H1 (cell line): ENCODE measurements around the gene SLC2A4. TPM values are rescaled to one million over a fixed set of nuclear protein-coding genes. Genes with fewer than 3 reads are reported as not detected.

ENCODE experiments used
- polyA plus RNA-seq, 7 experiments: library from polyadenylated mRNA; depleted of rRNA in 3 of 7; stranded (reverse) in 5 of 7; unstranded in 2 of 7; fragments of >200 nt in 5 of 7; fragments of 200-250 nt in 2 of 7; gene quantifications; 1 replicate in 5 of 7; 2 replicates in 1 of 7; 4 replicates in 1 of 7; pipeline versions ENCODE4 v1.2.1 to v1.2.3, GENCODE V29; 2011 to 2013; ENCODE audit warnings: missing spikeins in 2 of 7, mixed read lengths in 2 of 7
- total RNA-seq: library from RNA; stranded (reverse); fragmentation: NEBNext Ultra II Directional; extraction: Animal tissue kit (Norgen Biotek cat#: 25700); gene quantifications from 2 replicates; pipeline ENCODE4 v1.2.1, GENCODE V29; 2021
- TF ChIP-seq, protein P1 (sequence below), 3 experiments: IDR thresholded peaks; 1 replicate in 2 of 3; 2 replicates in 1 of 3; pipeline versions ENCODE4 v1.5.1 to v1.6.1; 2011; ENCODE audit warnings: low read length in 3 of 3, mild to moderate bottlenecking in 3 of 3, inconsistent platforms in 2 of 3, low read depth in 1 of 3, moderate library complexity in 1 of 3; ENCODE audit not compliant: insufficient read depth in 1 of 3; ENCODE audit errors: control extremely low read depth in 1 of 3

Gene SLC2A4
- total and polyA plus RNA-seq, 2 of the 8 experiments (the other 6 are each of a cell fraction or from before 2014, with no cell fraction given) = 5.7 to 6.9 TPM

DNA sequence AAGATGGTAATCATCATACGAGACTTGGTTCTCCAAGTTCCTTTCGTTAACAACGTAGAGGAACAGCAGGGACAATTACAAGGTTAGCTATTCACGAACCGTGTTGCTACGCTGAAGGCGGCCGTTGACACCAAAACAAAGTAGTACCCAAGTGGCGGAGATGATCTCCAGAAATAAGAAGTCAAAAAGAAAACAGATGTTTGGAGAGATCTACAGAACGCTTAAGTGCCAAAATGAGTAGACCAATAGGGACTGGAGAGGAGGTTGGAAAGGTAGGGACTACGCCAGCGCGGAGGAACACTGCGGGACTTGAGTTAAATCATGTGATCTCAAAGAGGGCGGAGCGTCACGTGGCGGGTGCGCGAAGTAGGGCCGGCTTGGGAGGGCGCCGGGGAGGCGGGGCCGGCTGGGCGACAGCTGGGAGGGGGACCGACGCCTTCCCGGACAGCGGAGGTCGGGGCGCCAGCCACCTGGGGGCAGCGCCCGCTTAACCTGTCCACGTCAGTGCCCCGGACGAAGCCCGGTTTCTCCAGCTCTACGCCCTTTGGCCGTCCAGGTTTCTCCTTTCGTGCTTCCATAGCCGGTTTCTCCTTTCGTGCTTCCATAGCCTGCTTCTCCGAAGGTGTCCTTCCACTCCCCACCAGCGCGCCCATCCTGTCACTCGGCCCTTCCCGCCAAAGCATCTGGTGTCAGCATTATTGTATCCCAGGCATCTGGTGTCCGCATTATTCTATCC lies 38.6 kb upstream of the SLC2A4 start (continued):
- TF ChIP-seq, protein P1, sequence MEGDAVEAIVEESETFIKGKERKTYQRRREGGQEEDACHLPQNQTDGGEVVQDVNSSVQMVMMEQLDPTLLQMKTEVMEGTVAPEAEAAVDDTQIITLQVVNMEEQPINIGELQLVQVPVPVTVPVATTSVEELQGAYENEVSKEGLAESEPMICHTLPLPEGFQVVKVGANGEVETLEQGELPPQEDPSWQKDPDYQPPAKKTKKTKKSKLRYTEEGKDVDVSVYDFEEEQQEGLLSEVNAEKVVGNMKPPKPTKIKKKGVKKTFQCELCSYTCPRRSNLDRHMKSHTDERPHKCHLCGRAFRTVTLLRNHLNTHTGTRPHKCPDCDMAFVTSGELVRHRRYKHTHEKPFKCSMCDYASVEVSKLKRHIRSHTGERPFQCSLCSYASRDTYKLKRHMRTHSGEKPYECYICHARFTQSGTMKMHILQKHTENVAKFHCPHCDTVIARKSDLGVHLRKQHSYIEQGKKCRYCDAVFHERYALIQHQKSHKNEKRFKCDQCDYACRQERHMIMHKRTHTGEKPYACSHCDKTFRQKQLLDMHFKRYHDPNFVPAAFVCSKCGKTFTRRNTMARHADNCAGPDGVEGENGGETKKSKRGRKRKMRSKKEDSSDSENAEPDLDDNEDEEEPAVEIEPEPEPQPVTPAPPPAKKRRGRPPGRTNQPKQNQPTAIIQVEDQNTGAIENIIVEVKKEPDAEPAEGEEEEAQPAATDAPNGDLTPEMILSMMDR (IDR thresholded peaks at IDR 0.05; ENCODE audit: control extremely low read depth in 1 of 3, insufficient read depth in 1 of 3, low read depth in 1 of 3, low read length in 3 of 3) = no peak
- TF ChIP-seq, all 59 proteins: peak for 23
